H9 (cell line): ENCODE data around the gene IFFO2. TPM values are rescaled to one million over a fixed set of nuclear protein-coding genes. Genes with fewer than 3 reads are reported as not detected.

Experiments
- DNase-seq: peaks from one replicate; pipeline ENCODE4 v3.0.0-alpha.2; 2017
- H2AFZ ChIP-seq: one replicate; pipeline ENCODE4 v1.6.1; 2013; ENCODE audit warnings: mild to moderate bottlenecking, low read length, control low read depth, moderate library complexity
- H2AK5ac ChIP-seq: 2 replicates; pipeline ENCODE4 v1.6.1; 2013; ENCODE audit warnings: low read length, control low read depth, mixed read lengths; ENCODE audit not compliant: insufficient read length
- H2BK120ac ChIP-seq: one replicate; pipeline ENCODE4 v1.6.1; 2013; ENCODE audit warnings: low read depth, mild to moderate bottlenecking, low read length, control low read depth, inconsistent platforms; ENCODE audit not compliant: poor library complexity, severe bottlenecking
- H2BK12ac ChIP-seq: 2 replicates; pipeline ENCODE4 v1.6.1; 2013; ENCODE audit warnings: low read length, control low read depth, mixed read lengths, low read depth; ENCODE audit not compliant: insufficient read length
- H2BK15ac ChIP-seq: 2 replicates; pipeline ENCODE4 v1.6.1; 2013; ENCODE audit warnings: low read depth, low read length, control low read depth
- H2BK20ac ChIP-seq: one replicate; pipeline ENCODE4 v1.6.1; 2013; ENCODE audit warnings: low read depth, mild to moderate bottlenecking, low read length, control low read depth, inconsistent platforms; ENCODE audit not compliant: poor library complexity, severe bottlenecking
- H2BK5ac ChIP-seq: 2 replicates; pipeline ENCODE4 v1.6.1; 2013; ENCODE audit warnings: low read length, control low read depth, mixed read lengths; ENCODE audit not compliant: insufficient read length
- H3K14ac ChIP-seq: 2 replicates; pipeline ENCODE4 v1.6.1; 2013; ENCODE audit warnings: low read length, control low read depth; ENCODE audit not compliant: insufficient read depth
- H3K18ac ChIP-seq: 2 replicates; pipeline ENCODE4 v1.6.1; 2013; ENCODE audit warnings: low read depth, mild to moderate bottlenecking, mixed read lengths, low read length, control low read depth; ENCODE audit not compliant: insufficient read length
- H3K23ac ChIP-seq: 2 replicates; pipeline ENCODE4 v1.6.1; 2013; ENCODE audit warnings: low read length, control low read depth, mixed read lengths, low read depth; ENCODE audit not compliant: insufficient read length
- H3K23me2 ChIP-seq: 2 replicates; pipeline ENCODE4 v1.6.1; 2013; ENCODE audit warnings: low read depth, mild to moderate bottlenecking, mixed read lengths, low read length, control low read depth; ENCODE audit not compliant: insufficient read length, poor library complexity, severe bottlenecking
- H3K27ac ChIP-seq: 2 replicates; pipeline ENCODE4 v1.5.1; 2013; ENCODE audit warnings: low read length, control low read depth, mixed read lengths, low read depth; ENCODE audit not compliant: insufficient read length
- H3K27me3 ChIP-seq: 2 replicates; pipeline ENCODE4 v1.6.1; 2013; ENCODE audit warnings: low read length, control low read depth, inconsistent platforms; ENCODE audit not compliant: insufficient read depth
- H3K4ac ChIP-seq: 2 replicates; pipeline ENCODE4 v1.6.1; 2013; ENCODE audit warnings: low read depth, mild to moderate bottlenecking, control low read depth, inconsistent platforms, low read length, moderate library complexity
- H3K4me1 ChIP-seq: 2 replicates; pipeline ENCODE4 v1.6.1; 2013; ENCODE audit warnings: low read length, control low read depth, inconsistent platforms; ENCODE audit not compliant: insufficient read depth
- H3K4me2 ChIP-seq: 2 replicates; pipeline ENCODE4 v1.6.1; 2013; ENCODE audit warnings: low read length, control low read depth, mixed read lengths; ENCODE audit not compliant: insufficient read length, insufficient read depth
- H3K56ac ChIP-seq: 2 replicates; pipeline ENCODE4 v1.6.1; 2013; ENCODE audit warnings: low read depth, mild to moderate bottlenecking, mixed read lengths, low read length, control low read depth; ENCODE audit not compliant: insufficient read length
- H3K79me1 ChIP-seq: 2 replicates; pipeline ENCODE4 v1.6.1; 2013; ENCODE audit warnings: low read depth, mild to moderate bottlenecking, moderate library complexity, low read length, control low read depth, inconsistent platforms; ENCODE audit not compliant: insufficient read depth, poor library complexity, severe bottlenecking
- H3K79me2 ChIP-seq: 2 replicates; pipeline ENCODE4 v1.6.1; 2013; ENCODE audit warnings: low read length, control low read depth, inconsistent platforms; ENCODE audit not compliant: insufficient read depth
- H3K9ac ChIP-seq: 2 replicates; pipeline ENCODE4 v1.6.1; 2013; ENCODE audit warnings: low read length, control low read depth, mixed read lengths; ENCODE audit not compliant: insufficient read length; ENCODE audit errors: extremely low read depth
- H3K9me3 ChIP-seq: one replicate; pipeline ENCODE4 v1.6.1; 2013; ENCODE audit warnings: low read depth, low read length, inconsistent platforms; ENCODE audit not compliant: control insufficient read depth
- H3T11ph ChIP-seq: one replicate; pipeline ENCODE4 v1.6.1; 2013; ENCODE audit warnings: mild to moderate bottlenecking, low read length, control low read depth, inconsistent platforms
- H4K20me1 ChIP-seq: one replicate; pipeline ENCODE4 v1.6.1; 2013; ENCODE audit not compliant: control insufficient read depth, insufficient read length, insufficient read depth
- H4K5ac ChIP-seq: 2 replicates; pipeline ENCODE4 v1.6.1; 2013; ENCODE audit warnings: low read depth, mild to moderate bottlenecking, mixed read lengths, low read length, control low read depth; ENCODE audit not compliant: insufficient read length
- H4K8ac ChIP-seq: replicated peaks from 2 replicates; pipeline ENCODE4 v1.6.1; 2013; ENCODE audit warnings: low read length, control low read depth, mixed read lengths, low read depth; ENCODE audit not compliant: insufficient read length
- H4K91ac ChIP-seq: 2 replicates; pipeline ENCODE4 v1.6.1; 2013; ENCODE audit warnings: low read depth, mild to moderate bottlenecking, moderate library complexity, mixed read lengths, low read length, control low read depth; ENCODE audit not compliant: insufficient read length
- H3K27ac Mint-ChIP-seq, 3 experiments: 2 replicates in 2 of 3; 3 replicates in 1 of 3; pipeline ENCODE4 v1.8.0; 2020 to 2021; ENCODE audit warnings: mixed read lengths in 3 of 3, mild to moderate bottlenecking in 1 of 3, moderate library complexity in 1 of 3
- H3K27me3 Mint-ChIP-seq: 2 replicates; pipeline ENCODE4 v1.8.0; 2021; ENCODE audit warnings: low read depth, mild to moderate bottlenecking, moderate library complexity, mixed read lengths
- H3K36me3 Mint-ChIP-seq, 3 experiments: 2 replicates in 2 of 3; 3 replicates in 1 of 3; pipeline ENCODE4 v1.8.0; 2020 to 2021; ENCODE audit warnings: low read depth in 3 of 3, mixed read lengths in 3 of 3; ENCODE audit not compliant: insufficient read depth in 1 of 3
- H3K4me1 Mint-ChIP-seq, 2 experiments: 2 replicates each; pipeline ENCODE4 v1.8.0; 2020; ENCODE audit warnings: mixed read lengths in 2 of 2
- H3K4me3 Mint-ChIP-seq, 2 experiments: 2 replicates in 1 of 2; 3 replicates in 1 of 2; pipeline ENCODE4 v1.8.0; 2020 to 2021; ENCODE audit warnings: mild to moderate bottlenecking in 2 of 2, mixed read lengths in 2 of 2, moderate library complexity in 1 of 2
- H3K9me3 Mint-ChIP-seq, 2 experiments: 2 replicates in 1 of 2; 3 replicates in 1 of 2; pipeline ENCODE4 v1.8.0; 2020; ENCODE audit warnings: mild to moderate bottlenecking in 2 of 2, mixed read lengths in 2 of 2, moderate library complexity in 1 of 2
- WGBS: extraction: QIAGEN DNeasy Blood & Tissue Kit; methylation state at CpG from one replicate; pipeline ENCODE4 v1.1.7; 2013; ENCODE audit warnings: missing lambda C conversion rate, low lambda C conversion rate, mixed read lengths; ENCODE audit not compliant: insufficient read length; ENCODE audit errors: extremely low coverage; 5-methylcytosine and 5-hydroxymethylcytosine counted together
- total RNA-seq: library from RNA; stranded (reverse); gene quantifications from 2 replicates; pipeline ENCODE4 v1.2.1, GENCODE V29; 2021
- TF ChIP-seq, protein P1 (sequence below): fragments of 200-600 bp; sonication (generic); conservative IDR thresholded peaks from 3 replicates; pipeline ENCODE4 v1.8.0; 2021; ENCODE audit warnings: antibody characterized with exemption, mild to moderate bottlenecking

The IFFO2 gene
- total RNA-seq, 1 experiment from 2014 or later, result 3.6 TPM

DNA sequence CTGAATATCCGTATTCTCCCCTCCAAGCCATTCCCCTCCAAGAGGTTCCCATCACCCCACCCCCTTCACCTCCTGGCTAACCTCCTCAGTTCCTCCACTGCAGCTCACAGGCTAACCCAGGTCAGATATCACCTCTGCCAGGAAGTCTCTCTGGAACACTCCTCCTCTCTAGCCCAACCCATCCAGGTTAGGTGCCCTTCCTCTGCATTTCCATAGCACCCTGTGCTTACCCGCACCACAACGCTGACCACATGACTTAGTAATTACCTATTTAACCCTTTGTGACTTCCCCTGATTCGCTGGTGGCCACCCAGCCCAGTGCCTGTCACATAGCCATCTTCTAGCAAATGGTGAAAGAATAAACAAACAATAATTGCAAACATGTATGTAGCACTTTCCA lies 49.5 kb upstream of the IFFO2 start:
- Histone ChIP-seq H4K8ac (no peak overlapping the region), H3K4me1 (peaks cover 4% of the 10 kb centered on the region; the same call in 1 of the 2 replicates), H2BK120ac (no peak overlapping the region), H3K79me2 (no peaks in the 10 kb centered on the region), H2BK15ac (no peak overlapping the region), H3K4ac (no peak overlapping the region), H3K23me2 (no peaks in the 10 kb centered on the region), H3K27me3 (no peaks in the 10 kb centered on the region), H3K23ac (no peak overlapping the region), H2BK5ac (no peak overlapping the region), H2BK12ac (no peak overlapping the region), H3K27ac (no peak overlapping the region), H2BK20ac (no peak overlapping the region), H3K9me3 (no peaks in the 10 kb centered on the region), H3K56ac (no peak overlapping the region), H2AK5ac (no peak overlapping the region), H3K4me2 (no peak overlapping the region), H4K20me1 (peaks cover 2% of the 10 kb centered on the region), H4K91ac (no peak overlapping the region), H3K9ac (no peak overlapping the region), H3K79me1 (no peaks in the 10 kb centered on the region), H3K18ac (no peak overlapping the region), H3T11ph (no peak overlapping the region), H2AFZ (no peak overlapping the region), H4K5ac (no peak overlapping the region), H3K14ac (no peak overlapping the region)
- Mint-ChIP-seq H3K27ac (peak overlapping the region in 1 of 3 experiments; percentile 78; a peak in 1 of 7 replicates), H3K4me1 (peaks cover 22 to 30% of the 10 kb centered on the region in 2 experiments), H3K36me3 (peaks cover 3 to 14% (median 4%) of the 10 kb centered on the region in 3 experiments; a peak in 5 of 7 replicates), H3K27me3 (peaks cover 19% of the 10 kb centered on the region), H3K4me3 (no peak overlapping the region), H3K9me3 (peaks cover 12 to 17% of the 10 kb centered on the region in 2 experiments)
- TF ChIP-seq, protein P1, sequence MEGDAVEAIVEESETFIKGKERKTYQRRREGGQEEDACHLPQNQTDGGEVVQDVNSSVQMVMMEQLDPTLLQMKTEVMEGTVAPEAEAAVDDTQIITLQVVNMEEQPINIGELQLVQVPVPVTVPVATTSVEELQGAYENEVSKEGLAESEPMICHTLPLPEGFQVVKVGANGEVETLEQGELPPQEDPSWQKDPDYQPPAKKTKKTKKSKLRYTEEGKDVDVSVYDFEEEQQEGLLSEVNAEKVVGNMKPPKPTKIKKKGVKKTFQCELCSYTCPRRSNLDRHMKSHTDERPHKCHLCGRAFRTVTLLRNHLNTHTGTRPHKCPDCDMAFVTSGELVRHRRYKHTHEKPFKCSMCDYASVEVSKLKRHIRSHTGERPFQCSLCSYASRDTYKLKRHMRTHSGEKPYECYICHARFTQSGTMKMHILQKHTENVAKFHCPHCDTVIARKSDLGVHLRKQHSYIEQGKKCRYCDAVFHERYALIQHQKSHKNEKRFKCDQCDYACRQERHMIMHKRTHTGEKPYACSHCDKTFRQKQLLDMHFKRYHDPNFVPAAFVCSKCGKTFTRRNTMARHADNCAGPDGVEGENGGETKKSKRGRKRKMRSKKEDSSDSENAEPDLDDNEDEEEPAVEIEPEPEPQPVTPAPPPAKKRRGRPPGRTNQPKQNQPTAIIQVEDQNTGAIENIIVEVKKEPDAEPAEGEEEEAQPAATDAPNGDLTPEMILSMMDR, result no peak
- WGBS, result no CpG with 5 or more reads among the region's 4 CpGs
- DNase-seq, result peak; percentile 67
